C4-2B (cell line): ENCODE measurements around the gene IGSF11.

Experiments used
- ZFX ChIP-seq: fragments of 450-650 bp; IDR thresholded peaks from 2 replicates; pipeline ENCODE4 v1.6.1; 2017
- TF ChIP-seq, protein P1 (sequence below): fragments of 450-650 bp; conservative IDR thresholded peaks from 2 replicates; pipeline ENCODE4 v1.5.1; 2017; ENCODE audit warnings: mild to moderate bottlenecking

DNA sequence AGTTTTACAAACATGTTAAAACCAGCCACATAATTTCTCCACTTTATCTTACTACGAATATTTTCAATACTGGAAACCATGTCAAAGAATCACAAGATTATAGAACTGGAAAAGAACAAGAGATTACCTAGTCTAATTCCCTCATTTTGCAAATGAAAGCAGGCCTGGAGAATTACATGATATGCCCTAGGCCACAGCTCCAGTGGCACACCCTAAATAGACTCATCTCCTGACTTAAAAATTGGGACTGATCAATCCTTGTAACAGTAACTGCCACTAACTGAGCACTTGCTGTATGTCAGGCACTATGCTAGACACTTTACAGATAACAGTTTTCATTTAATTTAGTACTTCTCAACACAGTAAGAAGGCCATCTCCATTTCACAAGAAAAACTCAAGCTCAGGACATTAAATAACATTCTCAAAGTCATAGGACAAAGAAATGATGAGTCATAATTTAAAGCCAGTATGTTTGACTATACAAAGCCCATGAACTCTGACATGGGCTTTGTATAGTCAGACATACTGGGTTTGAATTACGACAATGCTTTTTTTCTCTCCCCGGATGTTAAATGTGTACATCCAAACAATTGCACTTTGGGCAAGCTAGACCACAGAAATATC lies 9.4 kb downstream of the IGSF11 start:
- TF ChIP-seq, protein P1, sequence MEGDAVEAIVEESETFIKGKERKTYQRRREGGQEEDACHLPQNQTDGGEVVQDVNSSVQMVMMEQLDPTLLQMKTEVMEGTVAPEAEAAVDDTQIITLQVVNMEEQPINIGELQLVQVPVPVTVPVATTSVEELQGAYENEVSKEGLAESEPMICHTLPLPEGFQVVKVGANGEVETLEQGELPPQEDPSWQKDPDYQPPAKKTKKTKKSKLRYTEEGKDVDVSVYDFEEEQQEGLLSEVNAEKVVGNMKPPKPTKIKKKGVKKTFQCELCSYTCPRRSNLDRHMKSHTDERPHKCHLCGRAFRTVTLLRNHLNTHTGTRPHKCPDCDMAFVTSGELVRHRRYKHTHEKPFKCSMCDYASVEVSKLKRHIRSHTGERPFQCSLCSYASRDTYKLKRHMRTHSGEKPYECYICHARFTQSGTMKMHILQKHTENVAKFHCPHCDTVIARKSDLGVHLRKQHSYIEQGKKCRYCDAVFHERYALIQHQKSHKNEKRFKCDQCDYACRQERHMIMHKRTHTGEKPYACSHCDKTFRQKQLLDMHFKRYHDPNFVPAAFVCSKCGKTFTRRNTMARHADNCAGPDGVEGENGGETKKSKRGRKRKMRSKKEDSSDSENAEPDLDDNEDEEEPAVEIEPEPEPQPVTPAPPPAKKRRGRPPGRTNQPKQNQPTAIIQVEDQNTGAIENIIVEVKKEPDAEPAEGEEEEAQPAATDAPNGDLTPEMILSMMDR: no peak
- TF ChIP-seq ZFX: no peak
